Central memory CD8-positive, alpha-beta T cell (primary cell): ENCODE measurements around the gene TIAM1.
A peak's percentile ranks its signal among the peaks of the same experiment; 100 is the strongest.

Experiments
- ATAC-seq: fragments of 150-1000 bp; cut with Tn5 transposase; replicated peaks from 2 replicates; pipeline ENCODE4 v1.10.0; 2022; ENCODE audit warnings: mild to moderate bottlenecking, moderate FRiP score, moderate number of reproducible peaks; ENCODE audit not compliant: poor library complexity, severe bottlenecking; ENCODE audit errors: extremely low read depth
- DNase-seq, 2 donors: peaks; one replicate each; pipeline ENCODE4 v3.0.0; 2021; ENCODE audit warnings: low spot score in 2 of 2
- H3K27ac Mint-ChIP-seq: one replicate; pipeline ENCODE4 v1.8.0; 2022; ENCODE audit warnings: low read depth, mild to moderate bottlenecking, moderate library complexity, mixed read lengths
- H3K27me3 Mint-ChIP-seq: one replicate; pipeline ENCODE4 v1.8.0; 2022; ENCODE audit warnings: mixed read lengths
- H3K36me3 Mint-ChIP-seq: one replicate; pipeline ENCODE4 v1.8.0; 2022; ENCODE audit warnings: mild to moderate bottlenecking, moderate library complexity, mixed read lengths; ENCODE audit not compliant: insufficient read depth
- H3K4me1 Mint-ChIP-seq: one replicate; pipeline ENCODE4 v1.8.0; 2022; ENCODE audit warnings: mixed read lengths
- H3K4me3 Mint-ChIP-seq: one replicate; pipeline ENCODE4 v1.8.0; 2022; ENCODE audit warnings: mild to moderate bottlenecking, moderate library complexity, mixed read lengths
- H3K9me3 Mint-ChIP-seq: one replicate; pipeline ENCODE4 v1.8.0; 2022; ENCODE audit warnings: mixed read lengths

TIAM1 gene

DNA sequence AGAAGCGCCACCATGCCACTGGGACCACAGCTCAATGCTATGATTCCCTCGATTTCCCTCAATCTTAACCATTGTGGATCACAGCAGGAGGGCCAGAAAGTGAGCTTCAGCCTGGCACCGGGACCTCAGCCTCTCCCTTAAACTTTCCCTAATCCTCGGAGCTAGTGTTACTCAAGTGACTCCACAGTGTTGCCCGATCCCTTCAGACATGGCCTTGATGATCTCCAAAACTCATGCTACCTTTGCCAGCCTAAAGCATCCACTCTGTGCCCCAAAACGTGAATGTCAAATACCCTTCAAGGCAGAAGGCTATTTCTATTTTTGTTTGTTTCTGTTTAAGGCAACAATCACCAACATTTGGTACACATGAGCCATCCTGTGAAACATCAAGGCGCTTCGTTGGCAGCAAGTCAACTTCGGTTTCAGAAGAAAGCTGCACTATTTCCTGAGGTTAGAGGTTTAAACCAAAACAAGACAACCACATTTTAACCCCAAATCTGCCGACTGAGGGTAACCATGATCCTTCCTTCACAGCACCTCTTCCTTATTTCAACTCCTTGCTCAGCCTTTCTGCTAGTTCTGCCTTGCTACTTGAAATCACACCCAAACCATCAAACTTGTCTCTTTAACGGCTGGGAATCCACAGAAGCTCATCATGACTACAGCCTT, 211.4 kb downstream of the TIAM1 start:
- peak overlapping the region; percentile 70 for H3K4me3 Mint-ChIP-seq
- H3K27ac Mint-ChIP-seq = peak overlapping the region; percentile 68
- ATAC-seq (peak; percentile 93), DNase-seq (peak; percentile 37 to 73)
- peaks cover 34% of the 10 kb centered on the region for H3K4me1 Mint-ChIP-seq
- H3K9me3 Mint-ChIP-seq = no peaks in the 10 kb centered on the region
- peaks cover 46% of the 10 kb centered on the region for H3K27me3 Mint-ChIP-seq
- peaks cover 14% of the 10 kb centered on the region for H3K36me3 Mint-ChIP-seq

DNA sequence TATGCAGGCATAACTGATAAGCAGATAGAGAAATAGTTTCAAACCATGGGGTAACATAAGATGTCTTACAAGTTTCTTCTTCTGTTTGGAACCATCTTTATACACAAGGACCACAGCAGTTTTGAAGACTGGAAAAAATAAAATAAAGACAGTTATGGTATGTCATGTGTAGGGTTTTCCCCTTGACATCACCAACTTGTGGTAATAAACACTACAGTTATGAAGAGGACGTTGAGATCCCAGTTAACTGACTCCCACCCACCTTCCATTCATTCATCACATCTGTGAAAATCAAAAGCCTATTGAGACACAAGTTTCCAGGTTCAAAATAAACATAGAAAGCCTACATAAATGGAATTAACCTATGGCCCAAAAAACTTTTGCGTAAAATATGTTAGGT, 213.2 kb downstream of the TIAM1 start:
- Mint-ChIP-seq H3K27ac (no peak overlapping the region), H3K4me3 (no peak overlapping the region), H3K4me1 (peaks cover 34% of the 10 kb centered on the region), H3K9me3 (no peaks in the 10 kb centered on the region), H3K27me3 (peaks cover 28% of the 10 kb centered on the region), H3K36me3 (peaks cover 15% of the 10 kb centered on the region)
- ATAC-seq (no peak), DNase-seq (no peak)

DNA sequence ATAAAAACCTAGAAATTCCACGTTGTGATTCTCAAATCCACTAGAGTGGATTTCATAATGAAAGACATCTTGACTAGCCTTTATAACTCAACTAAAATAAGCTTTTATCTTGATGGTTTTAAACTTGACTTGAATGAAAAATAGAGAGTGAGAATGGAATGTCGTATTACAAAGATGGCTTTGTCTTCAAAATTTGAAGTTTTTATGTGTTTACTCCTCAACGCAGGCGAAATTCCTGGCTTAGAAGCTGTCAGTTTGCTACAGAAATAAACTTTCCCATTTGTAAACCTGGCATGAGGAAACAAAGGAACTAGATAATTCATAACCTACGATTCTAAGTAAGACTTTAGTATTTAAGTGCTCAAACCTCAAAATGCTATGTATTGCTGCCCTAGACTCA, 215.8 kb downstream of the TIAM1 start:
- Mint-ChIP-seq H3K9me3 (no peaks in the 10 kb centered on the region), H3K4me1 (peaks cover 20% of the 10 kb centered on the region), H3K27me3 (peaks cover 17% of the 10 kb centered on the region), H3K4me3 (no peak overlapping the region), H3K36me3 (peaks cover 10% of the 10 kb centered on the region), H3K27ac (no peak overlapping the region)
- DNase-seq (no peak), ATAC-seq (no peak)

DNA sequence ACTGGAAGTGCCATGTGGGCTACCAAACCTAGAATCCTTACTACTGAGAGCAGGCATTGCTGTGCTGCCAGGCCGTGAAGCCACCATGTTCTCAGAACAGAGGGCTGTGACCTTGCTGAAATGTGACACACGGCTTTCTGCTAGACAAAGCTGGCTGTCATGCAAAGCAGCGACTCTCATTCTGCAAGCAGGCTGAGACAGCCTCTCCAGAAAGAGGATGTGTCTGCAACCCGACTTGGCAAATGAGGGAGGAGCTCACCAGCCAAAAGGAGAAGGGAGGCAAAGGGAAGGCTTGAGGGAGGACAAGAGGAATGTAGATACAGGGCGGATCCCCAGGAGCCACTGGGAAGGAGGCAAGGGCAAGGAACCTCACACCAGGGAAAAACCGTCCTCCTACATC, 220.1 kb downstream of the TIAM1 start:
- no peak for ATAC-seq
- peaks cover 23% of the 10 kb centered on the region for H3K27me3 Mint-ChIP-seq
- H3K9me3 Mint-ChIP-seq = no peaks in the 10 kb centered on the region
- H3K27ac Mint-ChIP-seq = no peak overlapping the region
- no peak for DNase-seq
- H3K36me3 Mint-ChIP-seq = peaks cover 5% of the 10 kb centered on the region
- H3K4me1 Mint-ChIP-seq = no peaks in the 10 kb centered on the region
- H3K4me3 Mint-ChIP-seq = no peak overlapping the region

DNA sequence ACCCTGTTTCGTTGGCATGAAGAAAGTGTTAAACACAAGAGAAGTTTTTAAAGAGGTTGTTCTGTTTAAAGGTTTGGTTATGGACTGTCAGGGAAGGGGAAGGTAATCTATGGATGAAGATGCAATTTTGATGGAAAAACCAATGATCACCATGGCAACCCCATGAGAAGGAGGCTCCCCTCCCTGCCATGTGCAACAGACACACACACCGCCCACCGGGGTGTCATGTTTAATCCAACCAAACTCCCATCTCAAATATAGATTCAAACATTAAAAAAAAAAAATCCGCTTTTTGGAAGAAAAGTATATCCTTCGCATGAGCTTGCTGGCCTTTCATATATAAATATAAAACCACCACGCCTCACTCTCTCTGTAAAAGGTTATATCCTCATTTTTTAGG, 224.9 kb downstream of the TIAM1 start:
- H3K9me3 Mint-ChIP-seq = no peaks in the 10 kb centered on the region
- DNase-seq (no peak), ATAC-seq (no peak)
- H3K36me3 Mint-ChIP-seq = peaks cover 4% of the 10 kb centered on the region
- H3K4me3 Mint-ChIP-seq = no peak overlapping the region
- no peak overlapping the region for H3K27ac Mint-ChIP-seq
- no peaks in the 10 kb centered on the region for H3K4me1 Mint-ChIP-seq
- peaks cover 59% of the 10 kb centered on the region for H3K27me3 Mint-ChIP-seq

DNA sequence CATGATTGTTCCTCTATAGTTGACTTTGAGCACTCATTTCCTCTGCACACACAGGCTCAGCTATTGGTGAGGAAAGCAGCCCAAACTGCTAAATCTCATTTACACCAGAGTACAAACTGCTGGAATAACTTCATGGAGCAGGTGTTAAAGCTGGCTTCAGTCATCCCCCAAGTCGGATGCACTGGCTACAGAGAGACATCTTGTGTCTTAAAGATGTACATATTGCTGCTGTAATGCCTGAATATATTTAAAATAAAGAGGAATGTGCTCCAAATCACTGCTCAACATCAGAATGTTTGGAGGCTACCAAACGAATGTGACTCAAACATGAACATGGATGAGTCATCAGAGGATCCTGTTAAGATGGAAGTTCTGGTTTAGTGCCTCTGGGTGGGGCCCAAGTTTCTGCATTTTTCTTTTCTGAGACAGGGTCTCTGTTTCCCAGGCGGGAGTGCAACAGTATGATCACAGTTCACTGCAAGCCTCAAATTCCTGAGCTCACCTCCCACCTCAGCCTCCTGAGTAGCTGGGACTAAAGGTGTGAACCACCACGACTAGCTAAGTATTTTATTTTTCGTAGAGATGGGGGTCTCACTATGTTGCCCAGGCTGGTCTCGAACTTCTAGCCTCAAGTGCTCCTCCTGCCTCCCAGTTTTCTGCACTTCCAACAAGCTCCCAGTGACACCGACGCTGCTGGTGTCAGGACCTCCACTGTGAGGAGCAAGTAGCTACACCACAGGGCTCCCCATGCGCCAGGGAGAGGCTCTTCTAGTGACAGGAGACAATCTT, 226.7 kb downstream of the TIAM1 start:
- H3K4me3 Mint-ChIP-seq = no peak overlapping the region
- H3K36me3 Mint-ChIP-seq = peaks cover 4% of the 10 kb centered on the region
- H3K4me1 Mint-ChIP-seq = no peaks in the 10 kb centered on the region
- H3K27me3 Mint-ChIP-seq = peaks cover 51% of the 10 kb centered on the region
- no peak overlapping the region for H3K27ac Mint-ChIP-seq
- ATAC-seq (no peak), DNase-seq (no peak)
- no peaks in the 10 kb centered on the region for H3K9me3 Mint-ChIP-seq

DNA sequence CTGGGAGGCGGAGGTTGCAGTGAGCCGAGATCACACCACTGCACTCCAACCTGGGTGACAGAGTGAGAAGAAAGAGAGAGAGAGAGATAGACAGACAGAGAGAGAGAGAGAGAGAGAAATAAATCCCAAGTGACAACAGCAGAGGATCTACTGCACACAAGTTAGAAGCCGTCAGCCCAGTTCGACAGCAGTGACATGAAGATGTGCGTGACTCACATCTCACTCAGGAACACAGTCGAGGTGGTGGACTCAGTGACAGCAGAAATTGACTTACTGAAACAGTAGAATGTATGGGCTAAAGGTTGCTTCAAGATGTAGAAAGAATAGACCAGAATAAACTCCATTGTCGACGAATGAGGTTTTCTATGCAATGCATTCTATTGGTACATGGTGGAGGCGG, 228.8 kb downstream of the TIAM1 start:
- DNase-seq (no peak), ATAC-seq (no peak)
- peaks cover 39% of the 10 kb centered on the region for H3K27me3 Mint-ChIP-seq
- no peak overlapping the region for H3K27ac Mint-ChIP-seq
- H3K4me3 Mint-ChIP-seq = no peak overlapping the region
- peaks cover 4% of the 10 kb centered on the region for H3K36me3 Mint-ChIP-seq
- H3K4me1 Mint-ChIP-seq = no peaks in the 10 kb centered on the region
- H3K9me3 Mint-ChIP-seq = no peaks in the 10 kb centered on the region

DNA sequence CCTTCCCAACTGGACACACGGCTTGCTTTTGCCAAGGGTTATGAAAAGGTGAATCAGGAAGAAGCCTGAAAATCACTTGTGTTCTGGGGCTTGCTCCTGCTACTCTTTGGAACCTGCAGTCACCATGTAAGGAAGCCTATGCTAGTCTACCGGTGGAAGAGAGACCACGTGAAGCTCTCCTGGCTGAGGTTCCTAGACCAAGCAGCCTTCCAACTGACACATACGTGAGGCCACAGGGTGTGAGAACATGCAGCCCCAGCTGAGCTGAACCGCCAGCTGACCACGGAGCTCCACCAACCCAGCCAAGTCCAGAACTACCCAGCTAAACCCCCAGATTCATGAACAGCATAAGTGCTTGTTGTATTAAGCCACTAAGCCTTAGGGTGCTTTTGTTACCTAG, 233.0 kb downstream of the TIAM1 start:
- Mint-ChIP-seq H3K27me3 (peaks cover 15% of the 10 kb centered on the region), H3K4me1 (no peaks in the 10 kb centered on the region), H3K4me3 (no peak overlapping the region), H3K27ac (no peak overlapping the region), H3K36me3 (no peaks in the 10 kb centered on the region), H3K9me3 (no peaks in the 10 kb centered on the region)
- DNase-seq = no peak
- ATAC-seq = no peak

DNA sequence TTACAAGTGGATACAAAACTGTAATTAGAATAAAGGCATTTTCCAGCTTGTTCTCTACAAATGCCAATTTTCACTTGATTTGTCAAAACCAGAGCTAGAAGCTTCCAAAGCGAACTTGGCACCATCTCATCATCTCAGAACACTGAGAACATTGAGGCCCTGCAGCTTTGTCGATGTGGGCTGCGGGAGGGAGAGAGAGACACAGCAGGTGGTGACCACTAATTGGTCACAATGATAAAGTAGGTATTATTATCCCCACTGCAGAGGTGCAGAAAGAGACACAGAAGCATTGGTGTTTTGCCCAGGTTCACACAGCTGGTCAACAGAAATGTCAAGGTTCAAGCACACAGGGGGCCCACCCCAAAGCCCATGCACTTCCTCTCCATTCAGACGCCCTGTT, 233.6 kb downstream of the TIAM1 start:
- ATAC-seq = no peak
- Mint-ChIP-seq H3K27ac (no peak overlapping the region), H3K27me3 (peaks cover 8% of the 10 kb centered on the region), H3K36me3 (no peaks in the 10 kb centered on the region), H3K4me3 (no peak overlapping the region), H3K9me3 (no peaks in the 10 kb centered on the region), H3K4me1 (no peaks in the 10 kb centered on the region)
- DNase-seq = no peak

DNA sequence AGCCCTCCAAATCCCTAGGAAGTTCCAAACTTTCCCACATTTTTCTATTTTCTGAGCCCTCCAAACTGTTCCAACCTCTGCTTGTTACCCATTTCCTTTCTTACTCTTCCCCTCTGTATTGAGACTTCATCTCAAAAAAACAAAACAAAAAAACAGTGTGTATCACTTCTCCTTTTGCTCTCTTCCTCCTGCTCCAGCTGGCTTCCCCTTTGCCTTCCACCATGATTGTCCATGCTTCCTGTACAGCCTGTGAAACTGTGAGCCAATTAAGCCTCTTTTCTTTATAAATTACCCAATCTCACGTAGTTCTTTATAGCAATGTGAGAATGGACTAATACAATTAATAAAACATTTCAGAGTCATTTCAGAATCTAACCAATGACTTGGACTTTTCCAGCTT, 236.2 kb downstream of the TIAM1 start:
- Mint-ChIP-seq H3K4me3 (no peak overlapping the region), H3K27me3 (peaks cover 12% of the 10 kb centered on the region), H3K9me3 (no peaks in the 10 kb centered on the region), H3K27ac (no peak overlapping the region), H3K36me3 (no peaks in the 10 kb centered on the region), H3K4me1 (peaks cover 10% of the 10 kb centered on the region)
- ATAC-seq (no peak), DNase-seq (no peak)

DNA sequence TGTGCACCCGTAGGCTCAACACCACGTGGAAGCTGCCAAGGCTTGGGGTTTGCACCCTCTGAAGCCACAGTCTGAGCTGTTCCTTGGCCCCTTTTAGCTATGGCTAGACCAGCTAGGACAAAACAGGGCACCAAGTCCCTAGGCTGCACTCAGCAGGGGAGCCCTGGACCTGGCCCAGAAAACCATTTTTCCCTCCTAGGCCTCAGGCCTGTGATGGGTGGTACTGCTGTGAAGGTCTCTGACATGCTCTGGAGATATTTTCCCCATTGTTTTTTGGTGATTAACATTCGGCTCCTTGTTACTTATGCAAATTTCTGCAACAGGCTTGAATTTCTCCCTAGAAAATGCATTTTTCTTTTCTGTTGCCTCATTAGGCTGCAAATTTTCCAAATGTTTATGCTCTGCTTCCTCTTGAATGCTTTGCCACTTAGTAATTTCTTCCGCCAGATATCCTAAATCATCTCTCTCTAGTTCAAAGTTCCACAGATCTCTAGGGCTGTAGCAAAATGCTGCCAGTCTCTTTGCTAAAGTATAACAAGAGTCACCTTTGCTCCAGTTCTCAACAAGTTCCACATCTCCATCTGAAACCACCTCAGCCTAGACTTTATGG, 236.8 kb downstream of the TIAM1 start:
- H3K36me3 Mint-ChIP-seq = no peaks in the 10 kb centered on the region
- no peaks in the 10 kb centered on the region for H3K9me3 Mint-ChIP-seq
- peaks cover 12% of the 10 kb centered on the region for H3K27me3 Mint-ChIP-seq
- ATAC-seq = no peak
- H3K4me1 Mint-ChIP-seq = peaks cover 11% of the 10 kb centered on the region
- no peak overlapping the region for H3K4me3 Mint-ChIP-seq
- H3K27ac Mint-ChIP-seq = no peak overlapping the region
- DNase-seq = no peak

DNA sequence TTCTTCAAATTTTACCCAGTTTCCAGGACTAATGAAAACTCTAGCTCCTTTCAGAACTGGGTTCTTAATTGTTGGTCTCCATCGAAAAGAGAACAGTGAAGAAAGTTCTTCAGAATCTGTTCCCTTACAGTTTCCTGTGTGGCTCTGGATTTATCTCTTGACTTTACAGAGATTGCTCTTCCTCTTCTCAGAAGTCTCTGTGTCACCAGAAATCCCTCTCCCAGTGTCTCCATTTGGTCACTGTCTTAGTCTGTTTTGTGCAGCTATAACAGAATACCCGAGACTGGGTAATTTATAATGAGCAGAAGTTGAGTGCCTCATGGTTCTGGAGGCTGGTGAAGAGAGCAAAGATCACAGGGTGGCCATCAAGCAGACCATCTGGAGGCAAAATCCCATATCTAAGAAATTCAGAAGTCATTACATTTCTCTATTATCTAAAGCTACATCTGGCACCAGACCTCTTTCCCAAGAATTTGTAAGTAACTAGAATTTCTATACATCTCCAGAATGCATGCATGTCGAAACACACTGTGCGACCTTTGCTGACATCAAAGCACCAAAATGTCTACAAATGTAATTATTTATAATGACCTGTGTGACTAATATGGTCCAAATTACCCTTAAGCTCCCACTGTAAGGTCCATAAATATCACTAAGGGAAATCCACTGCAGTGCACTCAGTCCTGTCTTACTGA, 240.3 kb downstream of the TIAM1 start:
- Mint-ChIP-seq H3K27ac (no peak overlapping the region), H3K4me1 (peaks cover 20% of the 10 kb centered on the region), H3K27me3 (peaks cover 23% of the 10 kb centered on the region), H3K36me3 (no peaks in the 10 kb centered on the region), H3K4me3 (no peak overlapping the region), H3K9me3 (no peaks in the 10 kb centered on the region)
- DNase-seq (no peak), ATAC-seq (no peak)
